Spleen (tissue), 11 donors: ENCODE results near the gene PTOV1. TPM values are rescaled to one million over a fixed set of nuclear protein-coding genes. Genes with fewer than 3 reads are reported as not detected.

Experiments
- DNase-seq: peaks from one replicate; pipeline ENCODE4 v3.0.0-alpha.2; 2020
- H3K27ac ChIP-seq, 8 donors: fragments of 200-600 bp; sonication (generic) in 7 of 8; 1 replicate in 4 of 8; 2 replicates in 4 of 8; pipeline versions ENCODE4 v1.5.0 to v1.8.0; 2016 to 2021; ENCODE audit warnings: inconsistent platforms in 4 of 8, mild to moderate bottlenecking in 4 of 8, moderate library complexity in 1 of 8
- H3K27me3 ChIP-seq, 7 donors: fragments of 200-600 bp; sonication (generic) in 6 of 7; replicated peaks in 1 of 7; 1 replicate in 4 of 7; 2 replicates in 3 of 7; pipeline versions ENCODE4 v1.5.0 to v1.8.0; 2016 to 2021; ENCODE audit warnings: inconsistent platforms in 3 of 7, mild to moderate bottlenecking in 1 of 7
- H3K36me3 ChIP-seq, 6 donors: fragments of 200-600 bp; sonication (generic) in 5 of 6; 1 replicate in 4 of 6; 2 replicates in 2 of 6; pipeline versions ENCODE4 v1.5.0 to v1.8.0; 2016 to 2021; ENCODE audit warnings: inconsistent platforms in 2 of 6
- H3K4me1 ChIP-seq, 6 donors: fragments of 200-600 bp; sonication (generic) in 5 of 6; 1 replicate in 3 of 6; 2 replicates in 3 of 6; pipeline versions ENCODE4 v1.5.0 to v1.8.0; 2016 to 2021; ENCODE audit warnings: inconsistent platforms in 3 of 6
- H3K4me3 ChIP-seq, 8 donors: fragments of 200-600 bp; sonication (generic) in 7 of 8; 1 replicate in 4 of 8; 2 replicates in 4 of 8; pipeline versions ENCODE4 v1.5.0 to v1.8.0; 2016 to 2021; ENCODE audit warnings: inconsistent platforms in 4 of 8, mild to moderate bottlenecking in 4 of 8, moderate library complexity in 2 of 8
- H3K9me3 ChIP-seq, 8 donors: fragments of 200-600 bp; sonication (generic) in 7 of 8; 1 replicate in 4 of 8; 2 replicates in 4 of 8; pipeline versions ENCODE4 v1.5.0 to v1.8.0; 2016 to 2021; ENCODE audit warnings: inconsistent platforms in 4 of 8
- POLR2A ChIP-seq, 3 donors: fragments of 450-650 bp; IDR thresholded peaks; one replicate each; pipeline ENCODE4 v1.5.1; 2017; ENCODE audit warnings: antibody characterized with exemption in 3 of 3, mild to moderate bottlenecking in 1 of 3
- POLR2AphosphoS5 ChIP-seq, 3 donors: sonication (generic); formaldehyde crosslinking; IDR thresholded peaks; one replicate each; pipeline ENCODE4 v1.5.1; 2017; ENCODE audit warnings: antibody characterized with exemption in 3 of 3
- WGBS, 5 donors: extraction: QIAGEN DNeasy Blood & Tissue Kit in 3 of 5; methylation state at CpG; one replicate each; pipeline versions ENCODE4 v1.1.5 to v1.1.7; 2013 to 2018; 5-methylcytosine and 5-hydroxymethylcytosine counted together
- intact Hi-C: fragments of 100-400 bp; cut with DNase I; formaldehyde crosslinking; loops from one replicate; pipeline ENCODE4 v1.15.0; 2023; ENCODE audit warnings: low total_unique reads
- polyA plus RNA-seq, 3 donors: library from polyadenylated mRNA; stranded (reverse); fragments of 200-250 nt; gene quantifications; one replicate each; pipeline ENCODE4 v1.2.1, GENCODE V29; 2013
- total RNA-seq, 7 donors: library from RNA; depleted of rRNA in 3 of 7; stranded (reverse); fragments of >200 nt in 3 of 7; fragmentation: NEBNext Ultra II Directional in 4 of 7; extraction: Animal tissue kit (Norgen Biotek cat#: 25700) in 4 of 7; gene quantifications; one replicate each; pipeline versions ENCODE4 v1.1.0 to v1.2.1, GENCODE V29; 2016 to 2021
- TF ChIP-seq, protein P1 (sequence below), 11 experiments: fragments of 200-600 bp in 7 of 11; fragments of 450-650 bp in 4 of 11; sonication (generic) in 4 of 11; IDR thresholded peaks in 8 of 11; conservative IDR thresholded peaks in 3 of 11; 1 replicate in 7 of 11; 2 replicates in 4 of 11; pipeline versions ENCODE4 v1.4.0 to v1.8.0; 2016 to 2021; ENCODE audit warnings: antibody characterized with exemption in 11 of 11, inconsistent platforms in 4 of 11, mild to moderate bottlenecking in 1 of 11
- donor health status: healthy with polysubstance abuse.
- donor health status: DM: no; HTN: no; CAD: no; lungs with moderate emphysema.
- donor health status: DM: no; HTN: no; CAD: no.
- donor health status: Bipolar disorder and iron deficiency.
- donor health status: healthy.
- donor health status: DM: no; HTN: no; CAD: no.
- donor health status: DM: yes; HTN: yes; CAD: no.

The PTOV1 gene
- total and polyA plus RNA-seq, 10 donors, result 61.4 to 127 (median 90.2) TPM

- Histone ChIP-seq H3K27me3 (peaks cover 0 to 5% (median 0%) of the 10 kb centered on the region in 7 donors), H3K27ac (peak overlapping the region; percentile 97 to 100 (median 99)), H3K4me1 (peaks cover 14 to 74% (median 48%) of the 10 kb centered on the region in 6 donors), H3K4me3 (peak overlapping the region; percentile 72 to 95 (median 78)), H3K9me3 (peaks cover 0 to 6% (median 0%) of the 10 kb centered on the region in 8 donors), H3K36me3 (peaks cover 0 to 11% (median 8%) of the 10 kb centered on the region in 6 donors)
- WGBS, 5 donors, result 61 to 65% (median 62%) methylated on average over 12 of the region's 12 CpGs
- DNase-seq, result peak; percentile 82
- intact Hi-C loops, result no loop called here
- TF ChIP-seq POLR2A (IDR thresholded peaks at IDR 0.05), result no peak
- TF ChIP-seq POLR2AphosphoS5 (IDR thresholded peaks at IDR 0.05), result no peak
- TF ChIP-seq, protein P1, sequence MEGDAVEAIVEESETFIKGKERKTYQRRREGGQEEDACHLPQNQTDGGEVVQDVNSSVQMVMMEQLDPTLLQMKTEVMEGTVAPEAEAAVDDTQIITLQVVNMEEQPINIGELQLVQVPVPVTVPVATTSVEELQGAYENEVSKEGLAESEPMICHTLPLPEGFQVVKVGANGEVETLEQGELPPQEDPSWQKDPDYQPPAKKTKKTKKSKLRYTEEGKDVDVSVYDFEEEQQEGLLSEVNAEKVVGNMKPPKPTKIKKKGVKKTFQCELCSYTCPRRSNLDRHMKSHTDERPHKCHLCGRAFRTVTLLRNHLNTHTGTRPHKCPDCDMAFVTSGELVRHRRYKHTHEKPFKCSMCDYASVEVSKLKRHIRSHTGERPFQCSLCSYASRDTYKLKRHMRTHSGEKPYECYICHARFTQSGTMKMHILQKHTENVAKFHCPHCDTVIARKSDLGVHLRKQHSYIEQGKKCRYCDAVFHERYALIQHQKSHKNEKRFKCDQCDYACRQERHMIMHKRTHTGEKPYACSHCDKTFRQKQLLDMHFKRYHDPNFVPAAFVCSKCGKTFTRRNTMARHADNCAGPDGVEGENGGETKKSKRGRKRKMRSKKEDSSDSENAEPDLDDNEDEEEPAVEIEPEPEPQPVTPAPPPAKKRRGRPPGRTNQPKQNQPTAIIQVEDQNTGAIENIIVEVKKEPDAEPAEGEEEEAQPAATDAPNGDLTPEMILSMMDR (IDR thresholded peaks at IDR 0.05 in 8 of 11, conservative IDR thresholded peaks at IDR 0.05 in 3 of 11), result no peak
Observed at GRCh38 chr19:49850221-49850486, 805 bp upstream of the PTOV1 start.

- peak overlapping the region; percentile 72 to 95 (median 78) for H3K4me3 ChIP-seq
- peak; percentile 89 for DNase-seq
- H3K27ac ChIP-seq, result peak overlapping the region; percentile 97 to 100 (median 99)
- 2 to 8% (median 3%) methylated on average over 21 to 78 of the region's 78 CpGs for WGBS, 5 donors
- peaks cover 0 to 5% (median 0%) of the 10 kb centered on the region in 7 donors for H3K27me3 ChIP-seq
- peaks cover 0 to 26% (median 22%) of the 10 kb centered on the region in 6 donors for H3K36me3 ChIP-seq
- peaks cover 14 to 80% (median 50%) of the 10 kb centered on the region in 6 donors for H3K4me1 ChIP-seq
- intact Hi-C loops, result no loop called here
- H3K9me3 ChIP-seq, result peaks cover 0 to 6% (median 0%) of the 10 kb centered on the region in 8 donors
- TF ChIP-seq POLR2AphosphoS5 (IDR thresholded peaks at IDR 0.05) (peak in 2 of 3 donors; percentile 46 to 56), POLR2A (IDR thresholded peaks at IDR 0.05) (no peak)
- TF ChIP-seq, protein P1 (IDR thresholded peaks at IDR 0.05 in 8 of 11, conservative IDR thresholded peaks at IDR 0.05 in 3 of 11), result no peak
Observed at GRCh38 chr19:49851456-49852259, 699 bp downstream of the PTOV1 start.

- no peak for DNase-seq
- WGBS, 5 donors, result 72 to 83% (median 81%) methylated on average over 14 of the region's 14 CpGs
- Histone ChIP-seq H3K9me3 (peaks cover 0 to 6% (median 0%) of the 10 kb centered on the region in 8 donors), H3K27me3 (peaks cover 0 to 5% (median 0%) of the 10 kb centered on the region in 7 donors), H3K27ac (no peak overlapping the region), H3K36me3 (peaks cover 0 to 36% (median 32%) of the 10 kb centered on the region in 6 donors), H3K4me1 (peaks cover 14 to 80% (median 51%) of the 10 kb centered on the region in 6 donors), H3K4me3 (peak overlapping the region in 5 of 8 donors; percentile 73 to 95 (median 78))
- TF ChIP-seq POLR2AphosphoS5 (IDR thresholded peaks at IDR 0.05) (no peak), POLR2A (IDR thresholded peaks at IDR 0.05) (no peak)
- TF ChIP-seq, protein P1 (IDR thresholded peaks at IDR 0.05 in 8 of 11, conservative IDR thresholded peaks at IDR 0.05 in 3 of 11), result no peak
- intact Hi-C loops, result no loop called here
Observed at GRCh38 chr19:49852631-49853126, 1.7 kb downstream of the PTOV1 start.

DNA sequence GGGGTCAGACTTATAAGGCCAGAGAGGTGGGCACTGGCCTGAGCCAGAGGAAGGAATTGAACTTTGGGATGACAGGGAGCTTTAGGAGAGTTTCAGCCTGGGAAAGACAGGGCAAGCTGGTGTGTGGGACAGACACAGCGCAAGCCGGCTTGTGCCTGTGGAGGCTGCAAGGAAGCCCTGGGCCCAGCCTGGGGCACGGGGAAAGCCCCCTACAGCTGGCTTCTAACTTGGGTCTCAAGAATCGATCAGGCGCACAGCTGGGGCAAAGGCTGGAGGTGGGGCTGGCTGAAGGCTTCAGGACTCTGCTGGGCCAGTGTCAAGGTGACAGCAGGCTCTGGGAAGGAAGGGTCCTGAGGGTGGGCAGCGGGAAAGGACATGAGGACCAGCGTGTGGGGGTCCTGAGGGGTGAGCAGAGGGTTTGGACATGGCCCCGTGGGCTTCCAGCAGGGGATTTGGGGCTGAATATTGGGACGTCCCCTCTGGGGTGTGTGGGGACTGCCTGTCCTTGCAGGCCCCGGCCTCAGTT is 3.0 kb downstream of the PTOV1 start:
- 76 to 91% (median 84%) methylated on average over 9 to 10 of the region's 10 CpGs for WGBS, 5 donors
- peaks cover 14 to 79% (median 41%) of the 10 kb centered on the region in 6 donors for H3K4me1 ChIP-seq
- intact Hi-C loops, result no loop called here

More for the DNA sequence above, 3.0 kb downstream of the PTOV1 start:
- peaks cover 0 to 5% (median 0%) of the 10 kb centered on the region in 7 donors for H3K27me3 ChIP-seq
- peak overlapping the region in 2 of 8 donors; percentile 6 to 47 for H3K27ac ChIP-seq
- H3K9me3 ChIP-seq, result peaks cover 0 to 4% (median 0%) of the 10 kb centered on the region in 8 donors
- H3K4me3 ChIP-seq, result no peak overlapping the region
- peak in 1 of 3 donors; percentile 1 for TF ChIP-seq POLR2AphosphoS5 (IDR thresholded peaks at IDR 0.05)
- TF ChIP-seq, protein P1 (IDR thresholded peaks at IDR 0.05 in 8 of 11, conservative IDR thresholded peaks at IDR 0.05 in 3 of 11), result no peak
- H3K36me3 ChIP-seq, result peaks cover 0 to 49% (median 45%) of the 10 kb centered on the region in 6 donors
- DNase-seq, result no peak
